ENCODE measurements around the gene PTGER4. TPM values are rescaled to one million over a fixed set of nuclear protein-coding genes. Genes with fewer than 3 reads are reported as not detected.
A peak's percentile ranks its signal among the peaks of the same experiment; 100 is the strongest.

Gene PTGER4
- polyA plus RNA-seq (7.5 to 12.2 TPM (median 9.5 TPM) in 3 replicates), polyA minus RNA-seq (9.8 to 18.0 TPM (median 12.5 TPM) in 3 replicates)
- polyA plus RNA-seq (2011; ENCODE audit: low read depth) = 2.9 TPM
- 6.0 and 7.3 TPM in 2 replicates for polyA plus RNA-seq (2011; cell fraction: cytosol; rRNA removed)
- 16.4 and 19.3 TPM in 2 replicates for polyA plus RNA-seq (2011; cell fraction: nucleus; rRNA removed)
- polyA plus RNA-seq (2012; ENCODE audit: low replicate concordance) = 4.0 and 8.4 TPM in 2 replicates
- polyA minus RNA-seq (2011; cell fraction: cytosol; rRNA and poly(A)+ RNA removed) = 50.8 TPM
- 42.4 and 43.2 TPM in 2 replicates for polyA minus RNA-seq (2011; cell fraction: nucleus; rRNA and poly(A)+ RNA removed)

GRCh38 chr5:40679913-40680681 lies at the start of gene PTGER4:
Gene PTGER4 (plus strand): TSS chr5:40679915. CDS start chr5:40680994, 1,079 bp downstream.
- peaks cover 54% of the 10 kb centered on the region for H3K79me2 ChIP-seq (ENCODE audit: control insufficient read depth, insufficient read depth, low read length)
- peaks cover 0 to 12% of the 10 kb centered on the region in 2 experiments for H3K36me3 ChIP-seq (ENCODE audit: control insufficient read depth in 2 of 2, extremely low read depth in 1 of 2, insufficient read depth in 2 of 2, low read length in 2 of 2)
- H3K4me2 ChIP-seq (ENCODE audit: control insufficient read depth, extremely low read depth, insufficient read depth, low read depth, low read length) = peak within 1 kb of the TSS; percentile 97
- no peaks in the 10 kb centered on the region for H3K9me3 ChIP-seq (ENCODE audit: control insufficient read depth, low read depth, low read length)
- peak within 1 kb of the TSS; percentile 98 for H3K27ac ChIP-seq (ENCODE audit: control insufficient read depth, insufficient read depth, low read length)
- H3K9me1 ChIP-seq (ENCODE audit: control insufficient read depth, extremely low read depth, insufficient read depth, low read length) = no peaks in the 10 kb centered on the region
- peak within 1 kb of the TSS; percentile 94 for H3K9ac ChIP-seq (ENCODE audit: control insufficient read depth, extremely low read depth, insufficient read depth, low read length)
- TF ChIP-seq CTCF (optimal IDR thresholded peaks at IDR 0.05 in 1 of 3, IDR thresholded peaks at IDR 0.05 in 1 of 3, conservative IDR thresholded peaks at IDR 0.05 in 1 of 3; ENCODE audit: extremely low read depth in 1 of 3, insufficient read depth in 2 of 3, low read length in 3 of 3) (no peak), EZH2 (IDR thresholded peaks at IDR 0.05; ENCODE audit: low read length) (no peak)
- no peak for DNase-seq (ENCODE audit: low read depth, low spot score)
- dilution Hi-C loops (cut with MboI; ENCODE audit: extremely low pct_ligation_motif_present, low sequenced_read_pairs) = no loop called here
- no peak for FAIRE-seq
- H3K27me3 ChIP-seq (ENCODE audit: control insufficient read depth, extremely low read depth, insufficient read depth, low read length) = no peaks in the 10 kb centered on the region
- H3K4me3 ChIP-seq (ENCODE audit: control insufficient read depth in 2 of 3, extremely low read depth in 1 of 3, insufficient read depth in 2 of 3, low read depth in 1 of 3, low read length in 3 of 3) = peak within 1 kb of the TSS; percentile 70 to 90 (median 90)
- H2AFZ ChIP-seq (ENCODE audit: control insufficient read depth, low read length) = peak within 1 kb of the TSS; percentile 74
- peaks cover 55% of the 10 kb centered on the region for H3K4me1 ChIP-seq (ENCODE audit: control insufficient read depth, extremely low read depth, insufficient read depth, low read length)
- H4K20me1 ChIP-seq (ENCODE audit: control insufficient read depth, extremely low read depth, insufficient read depth, low read length) = no peaks in the 10 kb centered on the region

GRCh38 chr5:40630126-40630525 lies 49.6 kb upstream of the PTGER4 start:
- Histone ChIP-seq H3K4me2 (ENCODE audit: control insufficient read depth, extremely low read depth, insufficient read depth, low read depth, low read length) (no peak overlapping the region), H3K9me3 (ENCODE audit: control insufficient read depth, low read depth, low read length) (no peaks in the 10 kb centered on the region), H2AFZ (ENCODE audit: control insufficient read depth, low read length) (no peak overlapping the region), H3K9ac (ENCODE audit: control insufficient read depth, extremely low read depth, insufficient read depth, low read length) (no peak overlapping the region), H3K27ac (ENCODE audit: control insufficient read depth, insufficient read depth, low read length) (no peak overlapping the region), H3K79me2 (ENCODE audit: control insufficient read depth, insufficient read depth, low read length) (no peaks in the 10 kb centered on the region), H3K27me3 (ENCODE audit: control insufficient read depth, extremely low read depth, insufficient read depth, low read length) (no peaks in the 10 kb centered on the region), H3K36me3 (ENCODE audit: control insufficient read depth in 2 of 2, extremely low read depth in 1 of 2, insufficient read depth in 2 of 2, low read length in 2 of 2) (no peaks in the 10 kb centered on the region), H4K20me1 (ENCODE audit: control insufficient read depth, extremely low read depth, insufficient read depth, low read length) (no peaks in the 10 kb centered on the region), H3K4me1 (ENCODE audit: control insufficient read depth, extremely low read depth, insufficient read depth, low read length) (no peaks in the 10 kb centered on the region), H3K9me1 (ENCODE audit: control insufficient read depth, extremely low read depth, insufficient read depth, low read length) (no peaks in the 10 kb centered on the region), H3K4me3 (ENCODE audit: control insufficient read depth in 2 of 3, extremely low read depth in 1 of 3, insufficient read depth in 2 of 3, low read depth in 1 of 3, low read length in 3 of 3) (no peak overlapping the region)
- dilution Hi-C loops (cut with MboI; ENCODE audit: extremely low pct_ligation_motif_present, low sequenced_read_pairs) = no loop called here
- no peak for DNase-seq (ENCODE audit: low read depth, low spot score)
- no peak for TF ChIP-seq CTCF (optimal IDR thresholded peaks at IDR 0.05 in 1 of 3, IDR thresholded peaks at IDR 0.05 in 1 of 3, conservative IDR thresholded peaks at IDR 0.05 in 1 of 3; ENCODE audit: extremely low read depth in 1 of 3, insufficient read depth in 2 of 3, low read length in 3 of 3)
- TF ChIP-seq EZH2 (IDR thresholded peaks at IDR 0.05; ENCODE audit: low read length) = no peak
- no peak for FAIRE-seq
